Thymus (tissue), 11 donors: ENCODE results near the gene TCEANC2. TPM values are rescaled to one million over a fixed set of nuclear protein-coding genes. Genes with fewer than 3 reads are reported as not detected.
"Not testable (repeated sequence)": the region's sequence is repeated elsewhere in the genome, so short reads cannot be mapped to it uniquely, and the experiment has no call there.

Source experiments
- DNase-seq, 9 donors: peaks; one replicate each; pipeline ENCODE4 v3.0.0-alpha.2; 2013; ENCODE audit warnings: low spot score in 9 of 9, low read depth in 6 of 9, missing footprints in 1 of 9
- H3K27ac ChIP-seq, 2 donors: one replicate each; pipeline ENCODE4 v1.5.1; 2013; ENCODE audit warnings: control low read depth in 1 of 2, low read depth in 1 of 2, low read length in 1 of 2, mild to moderate bottlenecking in 1 of 2, moderate library complexity in 1 of 2
- H3K27me3 ChIP-seq, 2 donors: one replicate each; pipeline ENCODE4 v1.5.1; 2013; ENCODE audit warnings: low read length in 1 of 2; ENCODE audit not compliant: control insufficient read depth in 2 of 2, insufficient read depth in 1 of 2
- H3K36me3 ChIP-seq, 2 donors: one replicate each; pipeline ENCODE4 v1.5.1; 2013; ENCODE audit warnings: low read length in 1 of 2, mild to moderate bottlenecking in 1 of 2, moderate library complexity in 1 of 2; ENCODE audit not compliant: control insufficient read depth in 2 of 2, insufficient read depth in 2 of 2
- H3K4me1 ChIP-seq, 2 donors: one replicate each; pipeline ENCODE4 v1.5.1; 2013; ENCODE audit warnings: low read length in 2 of 2; ENCODE audit not compliant: control insufficient read depth in 2 of 2, insufficient read depth in 2 of 2
- H3K4me3 ChIP-seq, 2 donors: one replicate each; pipeline ENCODE4 v1.5.1; 2013; ENCODE audit warnings: low read length in 2 of 2, control low read depth in 1 of 2, mild to moderate bottlenecking in 1 of 2
- H3K9me3 ChIP-seq, 2 donors: one replicate each; pipeline ENCODE4 v1.5.1; 2013; ENCODE audit warnings: low read length in 1 of 2, mild to moderate bottlenecking in 1 of 2; ENCODE audit not compliant: control insufficient read depth in 2 of 2, insufficient read depth in 1 of 2
- WGBS: extraction: QIAGEN DNeasy Blood & Tissue Kit; methylation state at CpG from one replicate; pipeline ENCODE4 v1.1.7; 2013; 5-methylcytosine and 5-hydroxymethylcytosine counted together
- polyA plus RNA-seq: library from polyadenylated mRNA; stranded (reverse); fragments of 200-250 nt; gene quantifications from one replicate; pipeline ENCODE4 v1.2.3, GENCODE V29; 2013
- total RNA-seq: library from RNA; stranded (reverse); fragments of 120-200 nt; gene quantifications from one replicate; pipeline ENCODE4 v1.2.4, GENCODE V29; 2013
- donor health status: healthy.

TCEANC2 gene
- total and polyA plus RNA-seq, 2 donors = 4.0 to 5.2 TPM

- WGBS = 96% methylated on average over 4 of the region's 4 CpGs
- H3K4me3 ChIP-seq = no peak overlapping the region
- no peak overlapping the region for H3K27ac ChIP-seq
- DNase-seq = no peak
- H3K9me3 ChIP-seq = no peaks in the 10 kb centered on the region
- H3K36me3 ChIP-seq = peaks cover 13 to 14% of the 10 kb centered on the region in 2 donors
- peaks cover 0 to 2% of the 10 kb centered on the region in 2 donors for H3K4me1 ChIP-seq
- no peaks in the 10 kb centered on the region for H3K27me3 ChIP-seq
These were observed 40.8 kb downstream of the TCEANC2 start for GRCh38 chr1:54094001-54094729.

- H3K27ac ChIP-seq, H3K4me3 ChIP-seq, H3K4me1 ChIP-seq, H3K9me3 ChIP-seq, H3K27me3 ChIP-seq, DNase-seq: not testable (repeated sequence)
- peaks cover 13% of the 10 kb centered on the region in 2 donors for H3K36me3 ChIP-seq
- WGBS = 97% methylated on average over 1 of the region's 1 CpG
These were observed 41.3 kb downstream of the TCEANC2 start for GRCh38 chr1:54094730-54095105.

GRCh38 chr1:54095546-54096226, 42.3 kb downstream of the TCEANC2 start:
- no peak for DNase-seq
- Histone ChIP-seq H3K27me3 (no peaks in the 10 kb centered on the region), H3K27ac (no peak overlapping the region)

GRCh38 chr1:54096227-54096876, 42.9 kb downstream of the TCEANC2 start:
- 82% methylated on average over 25 of the region's 25 CpGs for WGBS
- no peak overlapping the region for H3K27ac ChIP-seq
- no peak overlapping the region for H3K4me3 ChIP-seq
- H3K9me3 ChIP-seq = no peaks in the 10 kb centered on the region
- DNase-seq = no peak
- H3K36me3 ChIP-seq = peaks cover 11 to 13% of the 10 kb centered on the region in 2 donors
- no peaks in the 10 kb centered on the region for H3K27me3 ChIP-seq
- H3K4me1 ChIP-seq = peaks cover 0 to 2% of the 10 kb centered on the region in 2 donors

More at GRCh38 chr1:54095546-54096226, 42.3 kb downstream of the TCEANC2 start:
- Histone ChIP-seq H3K4me1 (peaks cover 0 to 2% of the 10 kb centered on the region in 2 donors), H3K9me3 (no peaks in the 10 kb centered on the region), H3K4me3 (no peak overlapping the region), H3K36me3 (peaks cover 11 to 13% of the 10 kb centered on the region in 2 donors)
- 60% methylated on average over 8 of the region's 8 CpGs for WGBS

GRCh38 chr1:54096877-54097240, 43.5 kb downstream of the TCEANC2 start:
- Histone ChIP-seq H3K27ac (no peak overlapping the region), H3K27me3 (no peaks in the 10 kb centered on the region), H3K4me1 (peaks cover 0 to 2% of the 10 kb centered on the region in 2 donors), H3K4me3 (no peak overlapping the region), H3K9me3 (no peaks in the 10 kb centered on the region), H3K36me3 (peaks cover 11 to 13% of the 10 kb centered on the region in 2 donors)
- WGBS = 88% methylated on average over 7 of the region's 7 CpGs
- no peak for DNase-seq

- Histone ChIP-seq H3K4me1 (peaks cover 0 to 2% of the 10 kb centered on the region in 2 donors), H3K36me3 (peaks cover 13 to 18% of the 10 kb centered on the region in 2 donors), H3K9me3 (no peaks in the 10 kb centered on the region), H3K27ac (no peak overlapping the region), H3K27me3 (no peaks in the 10 kb centered on the region), H3K4me3 (no peak overlapping the region)
- WGBS = 72% methylated on average over 6 of the region's 6 CpGs
- DNase-seq = no peak
These were observed 45.7 kb downstream of the TCEANC2 start for GRCh38 chr1:54099061-54099610.

GRCh38 chr1:54100500-54100899, 47.1 kb downstream of the TCEANC2 start:
- no peak for DNase-seq
- WGBS = 100% methylated on average over 2 of the region's 2 CpGs
- Histone ChIP-seq H3K36me3 (peaks cover 13 to 22% of the 10 kb centered on the region in 2 donors), H3K9me3 (no peaks in the 10 kb centered on the region), H3K4me3 (no peak overlapping the region), H3K27me3 (no peaks in the 10 kb centered on the region), H3K4me1 (peaks cover 0 to 2% of the 10 kb centered on the region in 2 donors), H3K27ac (no peak overlapping the region)

GRCh38 chr1:54103414-54103813, 50.0 kb downstream of the TCEANC2 start:
- Histone ChIP-seq H3K36me3 (peaks cover 0 to 13% of the 10 kb centered on the region in 2 donors), H3K27me3 (no peaks in the 10 kb centered on the region), H3K4me1 (peaks cover 0 to 2% of the 10 kb centered on the region in 2 donors), H3K27ac (no peak overlapping the region), H3K4me3 (no peak overlapping the region), H3K9me3 (no peaks in the 10 kb centered on the region)
- 98% methylated on average over 6 of the region's 6 CpGs for WGBS
- DNase-seq = no peak

- 97% methylated on average over 9 of the region's 9 CpGs for whole genome bisulfite sequencing
- not testable (repeated sequence) for H3K27me3 ChIP-seq, H3K27ac ChIP-seq, H3K4me3 ChIP-seq, H3K4me1 ChIP-seq, H3K9me3 ChIP-seq, DNase-seq
- H3K36me3 ChIP-seq = peaks cover 0 to 11% of the 10 kb centered on the region in 2 donors
These were observed 51.2 kb downstream of the TCEANC2 start for GRCh38 chr1:54104613-54105012.
